WERI-Rb-1 (cell line): ENCODE measurements around the gene PEPD.

Experiments
- DNase-seq: peaks from one replicate; pipeline ENCODE4 v3.0.0-alpha.2; 2020
- H3K27ac ChIP-seq: fragments of 250-450 bp; sonication (Bioruptor Pico); 2 replicates; pipeline ENCODE4 v1.5.1; 2020; ENCODE audit warnings: mild to moderate bottlenecking, moderate library complexity
- H3K27me3 ChIP-seq: fragments of 250-450 bp; sonication (Bioruptor Pico); 2 replicates; pipeline ENCODE4 v1.5.1; 2021; ENCODE audit warnings: mild to moderate bottlenecking, low read depth, moderate library complexity; ENCODE audit not compliant: insufficient read depth, severe bottlenecking
- H3K36me3 ChIP-seq: fragments of 250-450 bp; sonication (Bioruptor Pico); 2 replicates; pipeline ENCODE4 v1.5.1; 2020; ENCODE audit warnings: mild to moderate bottlenecking, moderate library complexity
- H3K4me3 ChIP-seq: 2 replicates; pipeline ENCODE4 v1.5.1; 2011; ENCODE audit warnings: low read depth, mild to moderate bottlenecking, control low read depth, low read length
- H3K9me3 ChIP-seq: fragments of 250-450 bp; sonication (Bioruptor Pico); 2 replicates; pipeline ENCODE4 v1.5.1; 2021; ENCODE audit warnings: mild to moderate bottlenecking, moderate library complexity; ENCODE audit not compliant: severe bottlenecking
- TF ChIP-seq, protein P1 (sequence below): IDR thresholded peaks from 2 replicates; pipeline ENCODE4 v1.5.1; 2011; ENCODE audit warnings: low read depth, mild to moderate bottlenecking, control low read depth, inconsistent platforms, low read length

PEPD gene

DNA sequence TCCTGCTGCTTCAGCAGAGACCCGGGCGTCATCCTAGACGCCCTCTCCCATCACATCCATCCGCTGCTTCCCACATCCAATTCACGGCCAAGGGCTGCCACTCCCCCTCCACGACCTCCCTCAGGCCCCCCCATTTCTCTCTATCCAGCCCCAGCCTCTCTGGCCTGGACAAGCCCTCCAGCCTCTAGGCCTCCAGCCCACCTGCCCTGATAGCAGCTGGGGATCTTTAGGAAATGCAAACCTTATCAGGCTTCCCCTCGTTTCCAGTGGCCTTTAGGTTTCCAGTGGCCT is 51.6 kb downstream of the PEPD start:
- Histone ChIP-seq H3K9me3 (no peaks in the 10 kb centered on the region), H3K4me3 (no peak overlapping the region), H3K27me3 (no peaks in the 10 kb centered on the region), H3K27ac (no peak overlapping the region), H3K36me3 (no peaks in the 10 kb centered on the region)
- DNase-seq: no peak
- TF ChIP-seq, protein P1, sequence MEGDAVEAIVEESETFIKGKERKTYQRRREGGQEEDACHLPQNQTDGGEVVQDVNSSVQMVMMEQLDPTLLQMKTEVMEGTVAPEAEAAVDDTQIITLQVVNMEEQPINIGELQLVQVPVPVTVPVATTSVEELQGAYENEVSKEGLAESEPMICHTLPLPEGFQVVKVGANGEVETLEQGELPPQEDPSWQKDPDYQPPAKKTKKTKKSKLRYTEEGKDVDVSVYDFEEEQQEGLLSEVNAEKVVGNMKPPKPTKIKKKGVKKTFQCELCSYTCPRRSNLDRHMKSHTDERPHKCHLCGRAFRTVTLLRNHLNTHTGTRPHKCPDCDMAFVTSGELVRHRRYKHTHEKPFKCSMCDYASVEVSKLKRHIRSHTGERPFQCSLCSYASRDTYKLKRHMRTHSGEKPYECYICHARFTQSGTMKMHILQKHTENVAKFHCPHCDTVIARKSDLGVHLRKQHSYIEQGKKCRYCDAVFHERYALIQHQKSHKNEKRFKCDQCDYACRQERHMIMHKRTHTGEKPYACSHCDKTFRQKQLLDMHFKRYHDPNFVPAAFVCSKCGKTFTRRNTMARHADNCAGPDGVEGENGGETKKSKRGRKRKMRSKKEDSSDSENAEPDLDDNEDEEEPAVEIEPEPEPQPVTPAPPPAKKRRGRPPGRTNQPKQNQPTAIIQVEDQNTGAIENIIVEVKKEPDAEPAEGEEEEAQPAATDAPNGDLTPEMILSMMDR: no peak

DNA sequence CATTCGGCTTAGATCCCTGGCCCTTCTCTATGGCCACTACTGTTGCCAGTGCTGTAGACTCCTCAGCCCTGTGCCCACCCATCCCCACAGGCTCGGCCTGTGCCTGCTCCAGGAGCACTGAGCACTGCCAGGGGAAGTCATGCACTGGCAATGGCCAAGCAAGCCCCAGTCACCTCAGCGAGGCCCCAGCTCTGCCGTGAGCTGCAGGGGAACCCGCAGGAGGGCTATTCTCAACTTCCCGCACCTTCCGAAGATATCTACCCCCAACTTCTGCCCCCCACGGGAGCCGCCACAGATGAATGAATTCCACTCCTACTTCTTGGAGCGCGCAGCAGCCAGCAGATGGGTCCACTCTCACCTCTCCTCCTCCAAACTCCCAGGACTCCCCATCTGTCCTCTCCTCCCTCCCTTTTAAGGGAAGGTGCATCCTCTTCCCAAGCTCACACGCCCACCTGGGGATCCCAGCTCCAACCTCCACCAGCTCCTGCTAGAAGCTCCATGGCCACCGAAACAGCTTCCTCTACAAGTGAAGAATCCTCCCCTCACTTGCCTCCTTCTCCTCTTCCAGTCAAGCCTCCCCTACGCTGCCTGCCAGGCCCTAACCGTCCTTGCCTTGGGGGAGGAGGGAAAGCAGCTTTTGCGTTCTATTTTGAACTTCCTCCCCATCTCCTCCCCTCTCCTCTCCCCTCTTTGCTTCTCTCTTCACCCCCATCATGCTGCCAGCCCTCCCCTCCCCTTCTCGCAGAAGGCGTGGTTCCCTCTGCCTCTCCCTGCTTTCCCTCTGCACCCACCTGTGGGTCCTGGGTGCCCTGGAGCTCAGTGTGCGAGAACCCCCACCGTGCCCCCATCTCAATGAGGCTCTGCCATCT is 52.2 kb downstream of the PEPD start:
- Histone ChIP-seq H3K4me3 (no peak overlapping the region), H3K36me3 (no peaks in the 10 kb centered on the region), H3K9me3 (no peaks in the 10 kb centered on the region), H3K27ac (no peak overlapping the region), H3K27me3 (no peaks in the 10 kb centered on the region)
- no peak for DNase-seq
- TF ChIP-seq, protein P1: no peak

DNA sequence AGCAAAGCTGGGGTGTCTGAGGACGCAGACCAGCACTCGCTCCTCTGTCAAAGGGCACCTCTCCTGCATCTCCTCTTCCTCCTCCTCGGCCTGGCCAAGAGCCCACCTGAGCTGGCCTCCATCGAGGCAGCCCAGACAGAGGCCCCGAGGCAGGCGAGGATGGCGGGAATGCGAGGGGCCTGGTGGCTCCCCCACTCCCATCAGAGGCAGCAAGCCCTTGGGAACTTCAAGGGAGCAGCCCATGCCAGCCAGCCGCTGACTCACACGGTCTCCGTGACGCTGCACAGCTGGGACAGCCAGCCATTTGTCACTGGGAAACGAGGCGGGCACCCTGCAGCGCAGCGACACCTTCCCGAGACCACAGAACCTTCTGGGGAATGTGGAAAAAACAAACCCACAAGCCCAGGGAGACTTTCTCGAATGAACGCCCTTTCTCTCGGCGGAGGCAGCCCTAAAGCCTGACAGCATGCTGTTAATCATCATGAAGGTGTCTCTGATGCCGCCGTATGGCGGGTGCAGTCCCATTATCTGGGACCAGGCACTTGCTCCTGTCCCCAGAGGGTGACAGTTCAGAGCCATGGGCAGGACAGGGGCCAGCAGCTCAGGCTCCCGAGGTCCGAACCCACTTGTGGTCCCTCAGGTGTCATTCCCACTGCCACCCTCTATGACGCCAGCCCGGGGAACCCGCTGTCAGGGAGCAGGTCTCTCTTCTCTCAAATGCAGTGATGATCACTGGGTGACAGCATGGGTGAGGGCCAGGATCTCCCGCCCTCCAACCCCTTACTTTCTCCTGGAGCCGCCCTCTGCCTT is 53.0 kb downstream of the PEPD start:
- H3K36me3 ChIP-seq: no peaks in the 10 kb centered on the region
- TF ChIP-seq, protein P1: no peak
- no peak overlapping the region for H3K27ac ChIP-seq
- no peaks in the 10 kb centered on the region for H3K27me3 ChIP-seq
- no peak overlapping the region for H3K4me3 ChIP-seq
- no peaks in the 10 kb centered on the region for H3K9me3 ChIP-seq
- DNase-seq: no peak

DNA sequence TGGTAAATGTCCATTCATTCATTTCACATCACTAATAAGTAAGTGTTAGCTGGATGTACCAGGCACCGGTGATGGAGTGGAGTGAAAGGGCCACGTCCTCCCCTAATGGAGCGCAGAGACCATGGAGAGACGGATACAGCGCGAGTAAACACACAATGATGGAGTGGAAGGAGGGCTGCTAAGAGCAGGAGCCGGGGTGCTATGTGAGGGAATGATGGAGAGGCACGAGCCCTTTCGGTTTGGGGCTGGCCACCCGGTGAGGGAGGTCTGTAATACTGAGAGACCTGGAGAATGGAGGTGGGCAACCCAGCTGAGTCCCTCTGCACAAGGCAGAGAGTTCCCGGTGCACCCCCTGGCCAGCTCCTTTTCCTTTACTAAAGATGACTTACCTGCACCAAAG is 53.7 kb downstream of the PEPD start:
- H3K9me3 ChIP-seq: no peaks in the 10 kb centered on the region
- no peak for DNase-seq
- H3K36me3 ChIP-seq: peaks cover 4% of the 10 kb centered on the region; the same call in 1 of the 2 replicates
- no peak overlapping the region for H3K27ac ChIP-seq
- H3K27me3 ChIP-seq: no peaks in the 10 kb centered on the region
- no peak overlapping the region for H3K4me3 ChIP-seq
- TF ChIP-seq, protein P1: no peak

DNA sequence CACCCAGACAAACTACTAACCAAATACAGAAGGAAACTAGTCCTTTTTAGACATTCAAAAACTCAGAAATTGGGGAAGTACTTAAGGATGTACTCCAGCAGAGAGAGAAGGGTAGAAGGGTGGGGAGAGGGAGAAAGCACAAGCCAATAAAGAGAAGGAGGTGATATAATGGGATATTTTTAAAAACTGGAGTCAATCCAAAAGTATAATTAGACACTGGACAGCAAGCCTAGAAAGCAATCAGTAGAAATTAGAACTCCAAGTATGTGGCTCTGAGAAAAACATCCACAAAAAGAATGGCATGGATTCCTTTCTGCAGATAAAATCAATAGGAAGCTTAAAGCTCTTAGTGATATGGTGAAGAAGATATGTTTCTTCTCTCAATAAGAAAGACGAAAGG is 55.8 kb downstream of the PEPD start:
- no peaks in the 10 kb centered on the region for H3K9me3 ChIP-seq
- no peak overlapping the region for H3K27ac ChIP-seq
- DNase-seq: no peak
- H3K36me3 ChIP-seq: peaks cover 4% of the 10 kb centered on the region; the same call in 1 of the 2 replicates
- H3K27me3 ChIP-seq: no peaks in the 10 kb centered on the region
- TF ChIP-seq, protein P1: no peak
- H3K4me3 ChIP-seq: no peak overlapping the region
